Fibroblast of lung (primary cell): ENCODE results near the gene CPXM1.

Experiments used
- CTCF ChIP-seq, 2 donors: IDR thresholded peaks in 1 of 2; conservative IDR thresholded peaks in 1 of 2; 1 replicate in 1 of 2; 2 replicates in 1 of 2; pipeline ENCODE4 v1.5.1; 2011 to 2012; ENCODE audit warnings: low read length in 2 of 2, control low read depth in 1 of 2, inconsistent platforms in 1 of 2, low read depth in 1 of 2, mild to moderate bottlenecking in 1 of 2
- EZH2 ChIP-seq: IDR thresholded peaks from 2 replicates; pipeline ENCODE4 v1.5.1; 2012; ENCODE audit warnings: low read length, control low read depth, mild to moderate bottlenecking; ENCODE audit errors: missing control alignments

- TF ChIP-seq CTCF (conservative IDR thresholded peaks at IDR 0.05 in 1 of 2, IDR thresholded peaks at IDR 0.05 in 1 of 2; ENCODE audit: low read depth in 1 of 2, low read length in 2 of 2) (no peak), EZH2 (no peak)
Observed at GRCh38 chr20:2825761-2826160, 25.3 kb upstream of the CPXM1 start.
